Vein endothelial cell (primary cell): ENCODE results near the gene ADAMTS19. TPM values are rescaled to one million over a fixed set of nuclear protein-coding genes. Genes with fewer than 3 reads are reported as not detected.

ENCODE experiments used
- total RNA-seq: library from RNA; depleted of rRNA; stranded (reverse); fragments of >200 nt; gene quantifications from 2 replicates; pipeline ENCODE4 v1.2.3, GENCODE V29; 2012

ADAMTS19 gene, protein sequence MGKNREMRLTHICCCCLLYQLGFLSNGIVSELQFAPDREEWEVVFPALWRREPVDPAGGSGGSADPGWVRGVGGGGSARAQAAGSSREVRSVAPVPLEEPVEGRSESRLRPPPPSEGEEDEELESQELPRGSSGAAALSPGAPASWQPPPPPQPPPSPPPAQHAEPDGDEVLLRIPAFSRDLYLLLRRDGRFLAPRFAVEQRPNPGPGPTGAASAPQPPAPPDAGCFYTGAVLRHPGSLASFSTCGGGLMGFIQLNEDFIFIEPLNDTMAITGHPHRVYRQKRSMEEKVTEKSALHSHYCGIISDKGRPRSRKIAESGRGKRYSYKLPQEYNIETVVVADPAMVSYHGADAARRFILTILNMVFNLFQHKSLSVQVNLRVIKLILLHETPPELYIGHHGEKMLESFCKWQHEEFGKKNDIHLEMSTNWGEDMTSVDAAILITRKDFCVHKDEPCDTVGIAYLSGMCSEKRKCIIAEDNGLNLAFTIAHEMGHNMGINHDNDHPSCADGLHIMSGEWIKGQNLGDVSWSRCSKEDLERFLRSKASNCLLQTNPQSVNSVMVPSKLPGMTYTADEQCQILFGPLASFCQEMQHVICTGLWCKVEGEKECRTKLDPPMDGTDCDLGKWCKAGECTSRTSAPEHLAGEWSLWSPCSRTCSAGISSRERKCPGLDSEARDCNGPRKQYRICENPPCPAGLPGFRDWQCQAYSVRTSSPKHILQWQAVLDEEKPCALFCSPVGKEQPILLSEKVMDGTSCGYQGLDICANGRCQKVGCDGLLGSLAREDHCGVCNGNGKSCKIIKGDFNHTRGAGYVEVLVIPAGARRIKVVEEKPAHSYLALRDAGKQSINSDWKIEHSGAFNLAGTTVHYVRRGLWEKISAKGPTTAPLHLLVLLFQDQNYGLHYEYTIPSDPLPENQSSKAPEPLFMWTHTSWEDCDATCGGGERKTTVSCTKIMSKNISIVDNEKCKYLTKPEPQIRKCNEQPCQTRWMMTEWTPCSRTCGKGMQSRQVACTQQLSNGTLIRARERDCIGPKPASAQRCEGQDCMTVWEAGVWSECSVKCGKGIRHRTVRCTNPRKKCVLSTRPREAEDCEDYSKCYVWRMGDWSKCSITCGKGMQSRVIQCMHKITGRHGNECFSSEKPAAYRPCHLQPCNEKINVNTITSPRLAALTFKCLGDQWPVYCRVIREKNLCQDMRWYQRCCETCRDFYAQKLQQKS
- total RNA-seq = under 0.01 TPM in 1 of 2 replicates, not detected in the other

DNA sequence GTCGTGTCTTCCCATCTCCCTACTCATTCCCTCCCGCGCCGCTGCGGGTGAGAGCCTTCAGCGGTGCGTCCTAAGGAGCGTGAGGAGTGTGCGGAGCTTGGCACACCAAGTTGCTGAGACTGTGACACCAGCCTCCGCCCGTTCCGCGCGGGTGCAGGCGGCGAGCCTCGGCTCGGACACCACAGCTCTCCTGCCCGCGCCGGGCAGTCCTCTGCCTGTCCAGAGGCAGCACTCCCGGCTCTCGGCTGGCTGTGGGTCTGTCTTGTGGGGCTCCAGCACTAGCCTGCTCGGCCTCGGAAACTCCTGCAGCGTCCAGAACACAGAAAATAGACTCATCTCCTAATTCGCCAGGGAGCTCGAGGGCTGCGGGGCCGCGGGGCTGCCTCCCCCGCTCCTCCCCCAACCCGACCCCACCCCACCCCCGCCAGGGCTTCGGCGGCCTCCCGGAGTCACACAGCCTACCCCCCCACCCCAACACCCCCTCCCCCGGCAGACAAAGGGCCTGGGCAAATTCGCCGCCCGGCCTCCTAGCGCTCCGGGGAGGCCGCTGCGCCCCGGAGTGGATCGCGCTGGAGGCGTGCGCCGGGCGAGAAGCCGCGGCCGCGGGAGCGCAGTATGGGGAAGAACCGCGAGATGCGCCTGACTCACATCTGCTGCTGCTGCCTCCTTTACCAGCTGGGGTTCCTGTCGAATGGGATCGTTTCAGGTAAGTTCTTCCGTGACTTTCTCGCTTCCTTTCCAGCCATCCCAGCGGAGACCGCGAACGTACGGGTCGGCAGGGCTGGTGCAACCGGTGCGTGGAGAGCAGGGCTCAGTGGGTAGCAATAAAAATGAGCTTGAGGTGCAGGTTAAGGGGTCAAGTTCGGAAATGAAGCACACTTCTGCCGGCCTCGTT, at the start of gene ADAMTS19:
Gene ADAMTS19, plus strand, starts transcription at position 522 of the 895 bp plus-strand sequence. Its CDS starts 94 bp downstream, at position 616.

DNA sequence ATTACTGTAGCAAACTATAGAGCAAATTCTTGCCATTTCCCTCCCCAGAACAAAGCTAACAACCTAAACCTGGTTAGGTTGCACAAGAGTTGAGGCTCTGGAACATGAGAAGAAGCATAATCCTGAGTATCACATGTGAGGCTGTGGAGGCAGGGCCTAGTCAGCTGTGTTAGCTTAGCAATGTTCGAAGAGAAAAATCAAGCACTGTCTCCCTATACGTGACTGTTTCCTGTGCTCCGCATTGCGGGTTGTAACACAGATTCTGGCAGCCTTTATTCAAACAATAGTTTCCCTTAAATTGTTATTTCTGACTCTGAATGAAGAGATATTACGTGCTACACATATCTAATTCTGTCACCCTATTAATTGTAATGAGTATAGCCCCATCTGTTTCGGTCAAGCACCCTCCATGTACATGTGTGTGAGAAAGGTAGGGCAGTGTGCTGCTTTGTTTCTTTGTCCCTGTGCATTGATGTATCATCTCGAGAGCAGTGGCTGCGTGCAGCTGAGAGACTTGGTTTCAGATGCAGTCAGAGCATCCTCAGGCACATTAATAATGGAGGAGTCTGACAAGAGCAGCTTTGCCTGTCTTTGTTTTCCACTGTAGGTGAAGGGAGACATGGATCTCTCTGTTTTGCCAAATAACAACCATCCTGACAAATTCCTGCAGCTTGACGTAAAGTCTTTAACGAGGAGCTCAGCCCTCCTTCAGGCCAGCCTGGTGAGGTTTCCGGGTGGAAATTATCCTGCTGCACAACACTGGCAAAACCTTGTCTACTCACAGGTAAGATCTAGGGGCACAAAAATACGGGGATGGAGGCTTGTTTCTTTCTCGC, 287.7 kb downstream of the ADAMTS19 start, which contains the start of gene MINAR2:
Gene MINAR2, plus strand, starts transcription at position 523 of the 836 bp plus-strand sequence. Its CDS starts 97 bp downstream, at position 620.

